ENCODE data around the gene ALKBH4.

DNA sequence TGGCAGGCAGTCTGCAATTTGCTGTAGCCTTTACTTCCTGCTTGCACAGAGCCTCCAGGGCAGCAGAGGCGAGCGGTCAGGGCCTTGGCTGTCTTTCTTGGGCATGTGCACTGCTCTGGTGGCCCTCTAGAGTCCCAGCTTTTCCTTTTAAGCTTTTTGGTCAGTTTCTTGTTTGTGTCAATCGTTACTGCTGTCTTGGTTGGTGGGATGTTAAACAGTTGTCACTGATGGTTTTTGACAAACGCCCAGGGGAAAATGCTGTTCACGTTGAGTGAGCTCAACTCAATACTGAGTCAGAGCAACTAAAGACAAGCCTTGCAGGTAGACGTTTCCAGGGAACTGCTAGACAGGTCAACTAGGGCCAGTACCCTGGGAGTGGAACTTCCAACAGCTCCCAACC, 54.5 kb downstream of the ALKBH4 start:
- no peak for TF ChIP-seq POLR2A (IDR thresholded peaks at IDR 0.05)
- TF ChIP-seq, protein P1, sequence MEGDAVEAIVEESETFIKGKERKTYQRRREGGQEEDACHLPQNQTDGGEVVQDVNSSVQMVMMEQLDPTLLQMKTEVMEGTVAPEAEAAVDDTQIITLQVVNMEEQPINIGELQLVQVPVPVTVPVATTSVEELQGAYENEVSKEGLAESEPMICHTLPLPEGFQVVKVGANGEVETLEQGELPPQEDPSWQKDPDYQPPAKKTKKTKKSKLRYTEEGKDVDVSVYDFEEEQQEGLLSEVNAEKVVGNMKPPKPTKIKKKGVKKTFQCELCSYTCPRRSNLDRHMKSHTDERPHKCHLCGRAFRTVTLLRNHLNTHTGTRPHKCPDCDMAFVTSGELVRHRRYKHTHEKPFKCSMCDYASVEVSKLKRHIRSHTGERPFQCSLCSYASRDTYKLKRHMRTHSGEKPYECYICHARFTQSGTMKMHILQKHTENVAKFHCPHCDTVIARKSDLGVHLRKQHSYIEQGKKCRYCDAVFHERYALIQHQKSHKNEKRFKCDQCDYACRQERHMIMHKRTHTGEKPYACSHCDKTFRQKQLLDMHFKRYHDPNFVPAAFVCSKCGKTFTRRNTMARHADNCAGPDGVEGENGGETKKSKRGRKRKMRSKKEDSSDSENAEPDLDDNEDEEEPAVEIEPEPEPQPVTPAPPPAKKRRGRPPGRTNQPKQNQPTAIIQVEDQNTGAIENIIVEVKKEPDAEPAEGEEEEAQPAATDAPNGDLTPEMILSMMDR (IDR thresholded peaks at IDR 0.05), result no peak
